Measurements from ENCODE around the gene TAGAP. TPM values are rescaled to one million over a fixed set of nuclear protein-coding genes. Genes with fewer than 3 reads are reported as not detected.

The TAGAP gene
- total RNA-seq, 1 experiment from 2014 or later: not detected

DNA sequence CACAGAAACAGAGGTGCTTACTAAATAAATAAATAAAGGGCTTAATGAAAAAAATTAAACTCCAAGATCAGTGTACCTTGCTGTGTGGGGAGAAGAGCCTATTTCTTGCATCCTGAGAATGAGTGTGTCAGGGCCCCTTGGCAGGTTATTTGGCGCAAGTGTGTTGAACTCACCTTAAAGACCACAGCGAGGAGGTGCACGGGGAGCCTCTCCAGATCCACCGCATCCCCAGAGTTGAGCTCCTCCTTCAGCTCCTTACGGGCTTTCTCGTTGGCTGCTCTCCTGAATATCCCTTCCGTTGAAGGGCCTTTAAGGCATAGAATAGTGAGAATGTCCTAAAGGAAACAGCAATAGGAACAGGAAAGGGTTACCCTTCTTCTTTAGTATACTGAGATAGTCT is 3.6 kb downstream of the TAGAP start:
- no peak overlapping the region; the same call in 1 of the 2 replicates for H2BK15ac ChIP-seq (ENCODE audit: low read depth, low read length)
- H4K20me1 ChIP-seq (ENCODE audit: control insufficient read depth, insufficient read depth, insufficient read length): no peaks in the 10 kb centered on the region
- no peak overlapping the region for H3K27ac ChIP-seq (ENCODE audit: insufficient read length, low read depth, low read length)
- Mint-ChIP-seq H3K9me3 (no peaks in the 10 kb centered on the region), H3K27me3 (ENCODE audit: low read depth) (no peaks in the 10 kb centered on the region), H3K4me1 (peaks cover 12 to 15% of the 10 kb centered on the region in 2 experiments), H3K36me3 (ENCODE audit: insufficient read depth in 1 of 3, low read depth in 3 of 3) (no peaks in the 10 kb centered on the region), H3K27ac (no peak overlapping the region; a peak in 1 of 7 replicates), H3K4me3 (no peak overlapping the region)
- H3K27me3 ChIP-seq (ENCODE audit: insufficient read depth, low read length): no peaks in the 10 kb centered on the region
- no peak overlapping the region for H3K56ac ChIP-seq (ENCODE audit: insufficient read length, low read depth, low read length)
- no peak for DNase-seq
- H3K4me1 ChIP-seq (ENCODE audit: insufficient read depth, low read length): no peaks in the 10 kb centered on the region
- H2BK120ac ChIP-seq (ENCODE audit: low read depth, low read length, poor library complexity, severe bottlenecking): peak overlapping the region; percentile 92
- no peak overlapping the region for H3T11ph ChIP-seq (ENCODE audit: low read length)
- no peaks in the 10 kb centered on the region for H3K23me2 ChIP-seq (ENCODE audit: insufficient read length, low read depth, low read length, poor library complexity, severe bottlenecking)
- H2AFZ ChIP-seq (ENCODE audit: low read length): no peak overlapping the region
- H4K5ac ChIP-seq (ENCODE audit: insufficient read length, low read depth, low read length): no peak overlapping the region
- H3K18ac ChIP-seq (ENCODE audit: insufficient read length, low read depth, low read length): no peak overlapping the region
- H2BK12ac ChIP-seq (ENCODE audit: insufficient read length, low read depth, low read length): no peak overlapping the region
- H2BK20ac ChIP-seq (ENCODE audit: low read depth, low read length, poor library complexity, severe bottlenecking): no peak overlapping the region
- no peak overlapping the region for H3K9ac ChIP-seq (ENCODE audit: extremely low read depth, insufficient read length, low read length)
- H4K8ac ChIP-seq (replicated peaks; ENCODE audit: insufficient read length, low read depth, low read length): no peak overlapping the region
- WGBS (ENCODE audit: extremely low coverage, insufficient read length, low lambda C conversion rate): no CpG with 5 or more reads among the region's 7 CpGs
- no peak overlapping the region for H4K91ac ChIP-seq (ENCODE audit: insufficient read length, low read depth, low read length)
- H3K79me2 ChIP-seq (ENCODE audit: insufficient read depth, low read length): no peaks in the 10 kb centered on the region
- no peaks in the 10 kb centered on the region for H3K9me3 ChIP-seq (ENCODE audit: control insufficient read depth, low read depth, low read length)
- H3K4ac ChIP-seq (ENCODE audit: low read depth, low read length): no peak overlapping the region
- no peak overlapping the region for H2BK5ac ChIP-seq (ENCODE audit: insufficient read length, low read length)
- TF ChIP-seq CTCF (conservative IDR thresholded peaks at IDR 0.05): no peak
- H3K4me2 ChIP-seq (ENCODE audit: insufficient read depth, insufficient read length, low read length): no peak overlapping the region
- no peaks in the 10 kb centered on the region for H3K79me1 ChIP-seq (ENCODE audit: insufficient read depth, low read depth, low read length, poor library complexity, severe bottlenecking)
- no peak overlapping the region for H3K23ac ChIP-seq (ENCODE audit: insufficient read length, low read depth, low read length)
- H3K14ac ChIP-seq (ENCODE audit: insufficient read depth, low read length): no peak overlapping the region
- H2AK5ac ChIP-seq (ENCODE audit: insufficient read length, low read length): no peak overlapping the region

All from H9 (cell line).